ENCODE measurements around the gene SLC45A2.

GRCh38 chr5:33997331-33997983 lies 13.0 kb upstream of the SLC45A2 start:
- TF ChIP-seq, protein P1, sequence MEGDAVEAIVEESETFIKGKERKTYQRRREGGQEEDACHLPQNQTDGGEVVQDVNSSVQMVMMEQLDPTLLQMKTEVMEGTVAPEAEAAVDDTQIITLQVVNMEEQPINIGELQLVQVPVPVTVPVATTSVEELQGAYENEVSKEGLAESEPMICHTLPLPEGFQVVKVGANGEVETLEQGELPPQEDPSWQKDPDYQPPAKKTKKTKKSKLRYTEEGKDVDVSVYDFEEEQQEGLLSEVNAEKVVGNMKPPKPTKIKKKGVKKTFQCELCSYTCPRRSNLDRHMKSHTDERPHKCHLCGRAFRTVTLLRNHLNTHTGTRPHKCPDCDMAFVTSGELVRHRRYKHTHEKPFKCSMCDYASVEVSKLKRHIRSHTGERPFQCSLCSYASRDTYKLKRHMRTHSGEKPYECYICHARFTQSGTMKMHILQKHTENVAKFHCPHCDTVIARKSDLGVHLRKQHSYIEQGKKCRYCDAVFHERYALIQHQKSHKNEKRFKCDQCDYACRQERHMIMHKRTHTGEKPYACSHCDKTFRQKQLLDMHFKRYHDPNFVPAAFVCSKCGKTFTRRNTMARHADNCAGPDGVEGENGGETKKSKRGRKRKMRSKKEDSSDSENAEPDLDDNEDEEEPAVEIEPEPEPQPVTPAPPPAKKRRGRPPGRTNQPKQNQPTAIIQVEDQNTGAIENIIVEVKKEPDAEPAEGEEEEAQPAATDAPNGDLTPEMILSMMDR (IDR thresholded peaks at IDR 0.05): peak; percentile 46 to 78 (median 62)
- TF ChIP-seq POLR2A (IDR thresholded peaks at IDR 0.05): no peak
